GM18502 (cell line): Measurements from ENCODE around the gene RPS6KA6.
A peak's percentile ranks its signal among the peaks of the same experiment; 100 is the strongest.
"Not testable (repeated sequence)": the region's sequence is repeated elsewhere in the genome, so short reads cannot be mapped to it uniquely, and the experiment has no call there.

Source experiments
- ATAC-seq: cut with Tn5 transposase; IDR thresholded peaks from one replicate; pipeline ENCODE4 v1.9.1; 2021; ENCODE audit warnings: mild to moderate bottlenecking; ENCODE audit not compliant: unreplicated experiment, poor library complexity

Gene RPS6KA6

GRCh38 chrX:84168095-84168494 is 19.9 kb downstream of the RPS6KA6 start:
- no peak for ATAC-seq

- ATAC-seq = no peak
These were observed 22.3 kb downstream of the RPS6KA6 start for GRCh38 chrX:84165711-84166110.

GRCh38 chrX:84162401-84162800 is 25.6 kb downstream of the RPS6KA6 start:
- ATAC-seq = no peak

GRCh38 chrX:84161641-84162040 is 26.4 kb downstream of the RPS6KA6 start:
- no peak for ATAC-seq

GRCh38 chrX:84160736-84161135 is 27.3 kb downstream of the RPS6KA6 start:
- no peak for ATAC-seq

- no peak for ATAC-seq
These were observed 31.2 kb downstream of the RPS6KA6 start for GRCh38 chrX:84156821-84157220.

GRCh38 chrX:84155938-84156337 is 32.1 kb downstream of the RPS6KA6 start:
- no peak for ATAC-seq

GRCh38 chrX:84153538-84153937 is 34.5 kb downstream of the RPS6KA6 start:
- no peak for ATAC-seq

- ATAC-seq = no peak
These were observed 43.0 kb downstream of the RPS6KA6 start for GRCh38 chrX:84144991-84145390.

GRCh38 chrX:84144281-84144680 is 43.7 kb downstream of the RPS6KA6 start:
- no peak for ATAC-seq

- ATAC-seq = no peak
These were observed 55.0 kb downstream of the RPS6KA6 start for GRCh38 chrX:84133023-84133422.

GRCh38 chrX:84123585-84123984 is 64.4 kb downstream of the RPS6KA6 start:
- no peak for ATAC-seq

- no peak for ATAC-seq
These were observed 69.2 kb downstream of the RPS6KA6 start for GRCh38 chrX:84118769-84119168.

- no peak for ATAC-seq
These were observed 69.7 kb downstream of the RPS6KA6 start for GRCh38 chrX:84118315-84118714.

GRCh38 chrX:84108584-84108983 is 79.4 kb downstream of the RPS6KA6 start:
- no peak for ATAC-seq

GRCh38 chrX:84099120-84099519 is 88.9 kb downstream of the RPS6KA6 start:
- no peak for ATAC-seq

- not testable (repeated sequence) for ATAC-seq
These were observed 108.4 kb downstream of the RPS6KA6 start for GRCh38 chrX:84079479-84080197.

GRCh38 chrX:84078991-84079390 is 109.0 kb downstream of the RPS6KA6 start:
- ATAC-seq = no peak

GRCh38 chrX:84064814-84065213 is 123.2 kb downstream of the RPS6KA6 start:
- ATAC-seq = no peak

GRCh38 chrX:84064164-84064563 is 123.8 kb downstream of the RPS6KA6 start:
- ATAC-seq = no peak

- peak; percentile 30 for ATAC-seq
These were observed 140.7 kb downstream of the RPS6KA6 start for GRCh38 chrX:84047339-84047738.

GRCh38 chrX:84046403-84046984 is 141.5 kb downstream of the RPS6KA6 start:
- peak; percentile 96 for ATAC-seq
